H1 (cell line): Measurements from ENCODE around the gene RNU6-1. TPM values are rescaled to one million over a fixed set of nuclear protein-coding genes. Genes with fewer than 3 reads are reported as not detected.

Source experiments
- polyA plus RNA-seq, 7 experiments: library from polyadenylated mRNA; depleted of rRNA in 3 of 7; stranded (reverse) in 5 of 7; unstranded in 2 of 7; fragments of >200 nt in 5 of 7; fragments of 200-250 nt in 2 of 7; gene quantifications; 1 replicate in 5 of 7; 2 replicates in 1 of 7; 4 replicates in 1 of 7; pipeline versions ENCODE4 v1.2.1 to v1.2.3, GENCODE V29; 2011 to 2013; ENCODE audit warnings: missing spikeins in 2 of 7, mixed read lengths in 2 of 7
- total RNA-seq: library from RNA; stranded (reverse); fragmentation: NEBNext Ultra II Directional; extraction: Animal tissue kit (Norgen Biotek cat#: 25700); gene quantifications from 2 replicates; pipeline ENCODE4 v1.2.1, GENCODE V29; 2021
- TF ChIP-seq, protein P1 (sequence below): fragments of 300-600 bp; sonication (generic); IDR thresholded peaks from 2 replicates; pipeline ENCODE4 v1.7.1; 2012; ENCODE audit warnings: low read length, moderate library complexity, mild to moderate bottlenecking, inconsistent platforms; ENCODE audit not compliant: insufficient replicate concordance

Gene RNU6-1
- total and polyA plus RNA-seq, 2 of the 8 experiments (the other 6 are each of a cell fraction or from before 2014, with no cell fraction given) = not detected

GRCh38 chr15:67827562-67828277, 12.1 kb downstream of the RNU6-1 start (continued):
- TF ChIP-seq, protein P1, sequence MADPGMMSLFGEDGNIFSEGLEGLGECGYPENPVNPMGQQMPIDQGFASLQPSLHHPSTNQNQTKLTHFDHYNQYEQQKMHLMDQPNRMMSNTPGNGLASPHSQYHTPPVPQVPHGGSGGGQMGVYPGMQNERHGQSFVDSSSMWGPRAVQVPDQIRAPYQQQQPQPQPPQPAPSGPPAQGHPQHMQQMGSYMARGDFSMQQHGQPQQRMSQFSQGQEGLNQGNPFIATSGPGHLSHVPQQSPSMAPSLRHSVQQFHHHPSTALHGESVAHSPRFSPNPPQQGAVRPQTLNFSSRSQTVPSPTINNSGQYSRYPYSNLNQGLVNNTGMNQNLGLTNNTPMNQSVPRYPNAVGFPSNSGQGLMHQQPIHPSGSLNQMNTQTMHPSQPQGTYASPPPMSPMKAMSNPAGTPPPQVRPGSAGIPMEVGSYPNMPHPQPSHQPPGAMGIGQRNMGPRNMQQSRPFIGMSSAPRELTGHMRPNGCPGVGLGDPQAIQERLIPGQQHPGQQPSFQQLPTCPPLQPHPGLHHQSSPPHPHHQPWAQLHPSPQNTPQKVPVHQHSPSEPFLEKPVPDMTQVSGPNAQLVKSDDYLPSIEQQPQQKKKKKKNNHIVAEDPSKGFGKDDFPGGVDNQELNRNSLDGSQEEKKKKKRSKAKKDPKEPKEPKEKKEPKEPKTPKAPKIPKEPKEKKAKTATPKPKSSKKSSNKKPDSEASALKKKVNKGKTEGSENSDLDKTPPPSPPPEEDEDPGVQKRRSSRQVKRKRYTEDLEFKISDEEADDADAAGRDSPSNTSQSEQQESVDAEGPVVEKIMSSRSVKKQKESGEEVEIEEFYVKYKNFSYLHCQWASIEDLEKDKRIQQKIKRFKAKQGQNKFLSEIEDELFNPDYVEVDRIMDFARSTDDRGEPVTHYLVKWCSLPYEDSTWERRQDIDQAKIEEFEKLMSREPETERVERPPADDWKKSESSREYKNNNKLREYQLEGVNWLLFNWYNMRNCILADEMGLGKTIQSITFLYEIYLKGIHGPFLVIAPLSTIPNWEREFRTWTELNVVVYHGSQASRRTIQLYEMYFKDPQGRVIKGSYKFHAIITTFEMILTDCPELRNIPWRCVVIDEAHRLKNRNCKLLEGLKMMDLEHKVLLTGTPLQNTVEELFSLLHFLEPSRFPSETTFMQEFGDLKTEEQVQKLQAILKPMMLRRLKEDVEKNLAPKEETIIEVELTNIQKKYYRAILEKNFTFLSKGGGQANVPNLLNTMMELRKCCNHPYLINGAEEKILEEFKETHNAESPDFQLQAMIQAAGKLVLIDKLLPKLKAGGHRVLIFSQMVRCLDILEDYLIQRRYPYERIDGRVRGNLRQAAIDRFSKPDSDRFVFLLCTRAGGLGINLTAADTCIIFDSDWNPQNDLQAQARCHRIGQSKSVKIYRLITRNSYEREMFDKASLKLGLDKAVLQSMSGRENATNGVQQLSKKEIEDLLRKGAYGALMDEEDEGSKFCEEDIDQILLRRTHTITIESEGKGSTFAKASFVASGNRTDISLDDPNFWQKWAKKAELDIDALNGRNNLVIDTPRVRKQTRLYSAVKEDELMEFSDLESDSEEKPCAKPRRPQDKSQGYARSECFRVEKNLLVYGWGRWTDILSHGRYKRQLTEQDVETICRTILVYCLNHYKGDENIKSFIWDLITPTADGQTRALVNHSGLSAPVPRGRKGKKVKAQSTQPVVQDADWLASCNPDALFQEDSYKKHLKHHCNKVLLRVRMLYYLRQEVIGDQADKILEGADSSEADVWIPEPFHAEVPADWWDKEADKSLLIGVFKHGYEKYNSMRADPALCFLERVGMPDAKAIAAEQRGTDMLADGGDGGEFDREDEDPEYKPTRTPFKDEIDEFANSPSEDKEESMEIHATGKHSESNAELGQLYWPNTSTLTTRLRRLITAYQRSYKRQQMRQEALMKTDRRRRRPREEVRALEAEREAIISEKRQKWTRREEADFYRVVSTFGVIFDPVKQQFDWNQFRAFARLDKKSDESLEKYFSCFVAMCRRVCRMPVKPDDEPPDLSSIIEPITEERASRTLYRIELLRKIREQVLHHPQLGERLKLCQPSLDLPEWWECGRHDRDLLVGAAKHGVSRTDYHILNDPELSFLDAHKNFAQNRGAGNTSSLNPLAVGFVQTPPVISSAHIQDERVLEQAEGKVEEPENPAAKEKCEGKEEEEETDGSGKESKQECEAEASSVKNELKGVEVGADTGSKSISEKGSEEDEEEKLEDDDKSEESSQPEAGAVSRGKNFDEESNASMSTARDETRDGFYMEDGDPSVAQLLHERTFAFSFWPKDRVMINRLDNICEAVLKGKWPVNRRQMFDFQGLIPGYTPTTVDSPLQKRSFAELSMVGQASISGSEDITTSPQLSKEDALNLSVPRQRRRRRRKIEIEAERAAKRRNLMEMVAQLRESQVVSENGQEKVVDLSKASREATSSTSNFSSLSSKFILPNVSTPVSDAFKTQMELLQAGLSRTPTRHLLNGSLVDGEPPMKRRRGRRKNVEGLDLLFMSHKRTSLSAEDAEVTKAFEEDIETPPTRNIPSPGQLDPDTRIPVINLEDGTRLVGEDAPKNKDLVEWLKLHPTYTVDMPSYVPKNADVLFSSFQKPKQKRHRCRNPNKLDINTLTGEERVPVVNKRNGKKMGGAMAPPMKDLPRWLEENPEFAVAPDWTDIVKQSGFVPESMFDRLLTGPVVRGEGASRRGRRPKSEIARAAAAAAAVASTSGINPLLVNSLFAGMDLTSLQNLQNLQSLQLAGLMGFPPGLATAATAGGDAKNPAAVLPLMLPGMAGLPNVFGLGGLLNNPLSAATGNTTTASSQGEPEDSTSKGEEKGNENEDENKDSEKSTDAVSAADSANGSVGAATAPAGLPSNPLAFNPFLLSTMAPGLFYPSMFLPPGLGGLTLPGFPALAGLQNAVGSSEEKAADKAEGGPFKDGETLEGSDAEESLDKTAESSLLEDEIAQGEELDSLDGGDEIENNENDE = no peak
